ENCODE data around the gene TIMM22. TPM values are rescaled to one million over a fixed set of nuclear protein-coding genes. Genes with fewer than 3 reads are reported as not detected.

Gene TIMM22
- total RNA-seq, 3 donors from 2014 or later (not counting 1 experiment from before 2014, with no cell fraction given) = 7.8 to 11.3 (median 8.9) TPM

DNA sequence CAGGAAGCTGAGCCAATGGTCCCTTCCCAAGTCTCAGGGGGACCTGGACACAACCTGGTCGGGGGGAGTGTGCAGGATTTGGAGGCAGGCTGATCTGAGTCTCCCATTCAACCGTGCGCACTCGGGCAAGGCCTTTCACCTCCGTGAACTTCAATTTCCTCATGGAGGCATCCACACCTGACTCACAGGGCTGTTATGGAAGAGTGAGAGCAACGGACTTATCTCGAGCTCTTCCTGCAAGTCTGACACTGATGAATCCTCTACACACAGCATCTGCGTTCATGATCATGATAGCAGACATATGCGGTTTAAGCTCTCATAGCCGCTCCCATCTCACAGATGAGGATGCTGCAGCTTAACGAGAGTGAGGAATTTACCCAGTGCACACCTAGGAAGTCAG is 21.6 kb downstream of the TIMM22 start:
- Histone ChIP-seq H3K4me1 (ENCODE audit: control insufficient read depth, insufficient read depth, low read length) (no peaks in the 10 kb centered on the region), H3K27ac (ENCODE audit: low read length) (no peak overlapping the region), H3K36me3 (ENCODE audit: control insufficient read depth, insufficient read depth, low read length) (no peaks in the 10 kb centered on the region), H3K27me3 (ENCODE audit: control insufficient read depth, insufficient read depth, low read length) (no peaks in the 10 kb centered on the region), H3K9me3 (ENCODE audit: control insufficient read depth, insufficient read depth, low read length) (no peaks in the 10 kb centered on the region), H3K4me3 (ENCODE audit: low read length) (no peak overlapping the region)
- intact Hi-C loops (cut with micrococcal nuclease) = no loop called here
- no peak overlapping the region for H3K4me3 Mint-ChIP-seq
- no peak overlapping the region for H3K27ac Mint-ChIP-seq
- no peaks in the 10 kb centered on the region for H3K9me3 Mint-ChIP-seq
- ATAC-seq (no peak), DNase-seq (no peak)
- WGBS (ENCODE audit: insufficient coverage) = 97% methylated on average over 10 of the region's 11 CpGs
- H3K4me1 Mint-ChIP-seq = peaks cover 6% of the 10 kb centered on the region in 2 donors
- H3K36me3 Mint-ChIP-seq = no peaks in the 10 kb centered on the region
- TF ChIP-seq, protein P1, sequence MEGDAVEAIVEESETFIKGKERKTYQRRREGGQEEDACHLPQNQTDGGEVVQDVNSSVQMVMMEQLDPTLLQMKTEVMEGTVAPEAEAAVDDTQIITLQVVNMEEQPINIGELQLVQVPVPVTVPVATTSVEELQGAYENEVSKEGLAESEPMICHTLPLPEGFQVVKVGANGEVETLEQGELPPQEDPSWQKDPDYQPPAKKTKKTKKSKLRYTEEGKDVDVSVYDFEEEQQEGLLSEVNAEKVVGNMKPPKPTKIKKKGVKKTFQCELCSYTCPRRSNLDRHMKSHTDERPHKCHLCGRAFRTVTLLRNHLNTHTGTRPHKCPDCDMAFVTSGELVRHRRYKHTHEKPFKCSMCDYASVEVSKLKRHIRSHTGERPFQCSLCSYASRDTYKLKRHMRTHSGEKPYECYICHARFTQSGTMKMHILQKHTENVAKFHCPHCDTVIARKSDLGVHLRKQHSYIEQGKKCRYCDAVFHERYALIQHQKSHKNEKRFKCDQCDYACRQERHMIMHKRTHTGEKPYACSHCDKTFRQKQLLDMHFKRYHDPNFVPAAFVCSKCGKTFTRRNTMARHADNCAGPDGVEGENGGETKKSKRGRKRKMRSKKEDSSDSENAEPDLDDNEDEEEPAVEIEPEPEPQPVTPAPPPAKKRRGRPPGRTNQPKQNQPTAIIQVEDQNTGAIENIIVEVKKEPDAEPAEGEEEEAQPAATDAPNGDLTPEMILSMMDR (IDR thresholded peaks at IDR 0.05) = no peak
- H3K27me3 Mint-ChIP-seq (ENCODE audit: low read depth in 2 of 2) = no peaks in the 10 kb centered on the region

DNA sequence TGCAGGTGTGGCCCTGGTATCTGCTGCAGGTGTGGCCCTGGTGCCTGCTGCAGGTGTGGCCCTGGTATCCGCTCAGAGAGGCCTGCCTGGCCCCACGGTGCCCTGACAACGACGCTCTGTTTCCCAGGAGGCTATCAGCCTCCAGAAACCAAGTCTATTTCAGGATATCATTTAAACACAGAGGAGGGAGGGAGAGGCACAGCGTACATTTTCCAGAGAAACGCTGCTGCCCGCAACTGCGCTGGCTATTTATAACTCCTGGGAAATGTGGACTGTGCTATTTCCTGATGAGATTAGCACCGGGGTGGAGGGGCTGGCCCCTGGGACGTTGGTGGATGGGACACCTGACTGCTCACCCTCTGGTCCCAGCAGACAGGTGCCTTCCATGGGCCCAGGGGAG is 22.5 kb downstream of the TIMM22 start:
- Histone ChIP-seq H3K4me3 (ENCODE audit: low read length) (no peak overlapping the region), H3K36me3 (ENCODE audit: control insufficient read depth, insufficient read depth, low read length) (no peaks in the 10 kb centered on the region), H3K27me3 (ENCODE audit: control insufficient read depth, insufficient read depth, low read length) (no peaks in the 10 kb centered on the region), H3K4me1 (ENCODE audit: control insufficient read depth, insufficient read depth, low read length) (no peaks in the 10 kb centered on the region), H3K9me3 (ENCODE audit: control insufficient read depth, insufficient read depth, low read length) (no peaks in the 10 kb centered on the region), H3K27ac (ENCODE audit: low read length) (no peak overlapping the region)
- 86% methylated on average over 10 of the region's 10 CpGs for WGBS (ENCODE audit: insufficient coverage)
- Mint-ChIP-seq H3K27me3 (ENCODE audit: low read depth in 2 of 2) (no peaks in the 10 kb centered on the region), H3K36me3 (no peaks in the 10 kb centered on the region), H3K4me1 (peaks cover 6% of the 10 kb centered on the region in 2 donors), H3K9me3 (no peaks in the 10 kb centered on the region), H3K27ac (peak overlapping the region; percentile 22 to 38), H3K4me3 (no peak overlapping the region)
- ATAC-seq (no peak), DNase-seq (no peak)
- TF ChIP-seq, protein P1 (IDR thresholded peaks at IDR 0.05) = no peak
- intact Hi-C loops (cut with micrococcal nuclease) = no loop called here

DNA sequence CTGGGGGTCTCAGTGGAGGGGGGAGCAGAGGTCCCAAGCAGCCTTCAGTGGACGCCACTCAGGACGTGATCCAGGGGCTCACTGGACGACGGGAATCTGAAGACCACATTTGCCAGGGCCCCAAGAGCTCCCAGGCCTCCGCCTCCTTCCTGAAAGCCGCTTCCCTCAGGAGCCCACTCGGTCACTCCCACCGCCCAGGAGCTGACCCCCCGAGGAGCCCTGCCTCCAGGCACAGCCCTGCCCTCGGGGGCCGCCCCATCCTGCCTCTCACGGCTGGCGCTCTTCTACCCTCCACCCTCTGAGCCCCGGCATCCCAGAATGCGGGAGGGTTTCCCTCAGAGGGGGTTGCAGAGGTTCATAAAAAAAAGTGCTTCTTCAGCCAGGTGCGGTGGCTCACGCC is 24.2 kb downstream of the TIMM22 start:
- no peaks in the 10 kb centered on the region for H3K9me3 Mint-ChIP-seq
- H3K36me3 ChIP-seq (ENCODE audit: control insufficient read depth, insufficient read depth, low read length) = no peaks in the 10 kb centered on the region
- no peak overlapping the region for H3K27ac Mint-ChIP-seq
- H3K27ac ChIP-seq (ENCODE audit: low read length) = no peak overlapping the region
- no peaks in the 10 kb centered on the region for H3K27me3 ChIP-seq (ENCODE audit: control insufficient read depth, insufficient read depth, low read length)
- peaks cover 6 to 16% of the 10 kb centered on the region in 2 donors for H3K4me1 Mint-ChIP-seq
- TF ChIP-seq, protein P1 (IDR thresholded peaks at IDR 0.05) = no peak
- WGBS (ENCODE audit: insufficient coverage) = 97% methylated on average over 17 of the region's 17 CpGs
- H3K36me3 Mint-ChIP-seq = no peaks in the 10 kb centered on the region
- DNase-seq = no peak
- intact Hi-C loops (cut with micrococcal nuclease) = no loop called here
- H3K9me3 ChIP-seq (ENCODE audit: control insufficient read depth, insufficient read depth, low read length) = no peaks in the 10 kb centered on the region
- H3K27me3 Mint-ChIP-seq (ENCODE audit: low read depth in 2 of 2) = no peaks in the 10 kb centered on the region
- no peak overlapping the region for H3K4me3 Mint-ChIP-seq
- no peak overlapping the region for H3K4me3 ChIP-seq (ENCODE audit: low read length)
- no peaks in the 10 kb centered on the region for H3K4me1 ChIP-seq (ENCODE audit: control insufficient read depth, insufficient read depth, low read length)
- no peak for ATAC-seq

DNA sequence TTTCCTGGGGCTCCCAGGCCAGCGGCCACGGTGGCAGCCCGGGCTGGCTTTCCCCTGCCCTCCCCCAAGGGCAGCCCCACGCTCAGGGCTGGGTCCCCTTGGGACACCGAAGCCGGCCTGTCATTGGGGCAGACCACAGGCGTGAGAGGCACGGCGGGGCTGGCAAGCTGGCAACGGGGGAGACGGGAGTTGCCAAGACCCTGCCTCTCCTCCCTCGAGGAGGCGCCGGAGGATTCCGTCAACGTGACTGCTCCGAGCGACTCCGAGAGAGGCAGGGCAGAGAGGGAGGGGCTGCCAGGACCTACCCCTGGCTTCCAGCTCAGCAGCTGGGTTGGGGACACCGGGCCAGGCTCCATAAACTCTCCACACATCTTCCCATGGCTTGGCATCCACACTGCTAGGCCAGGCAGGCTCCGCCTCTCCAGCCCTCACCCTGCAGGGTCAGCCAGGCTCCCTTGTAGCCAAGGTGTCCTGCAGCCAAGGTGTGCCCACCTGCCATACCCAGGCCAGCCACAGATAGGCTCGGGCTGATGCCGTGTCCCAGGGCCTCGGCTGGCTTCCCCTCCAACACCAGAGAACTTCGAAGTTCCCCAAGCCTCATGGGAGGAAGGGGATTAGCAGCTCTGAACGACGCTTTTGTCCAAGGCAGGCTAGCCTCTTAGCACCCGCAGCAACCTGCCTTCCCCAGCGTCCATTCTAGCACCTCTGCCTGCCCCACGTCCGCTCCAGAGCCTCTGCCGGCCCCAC is 25.5 kb downstream of the TIMM22 start:
- no peak overlapping the region for H3K4me3 Mint-ChIP-seq
- no peak overlapping the region for H3K27ac Mint-ChIP-seq
- Histone ChIP-seq H3K27ac (ENCODE audit: low read length) (no peak overlapping the region), H3K36me3 (ENCODE audit: control insufficient read depth, insufficient read depth, low read length) (no peaks in the 10 kb centered on the region), H3K4me3 (ENCODE audit: low read length) (no peak overlapping the region), H3K27me3 (ENCODE audit: control insufficient read depth, insufficient read depth, low read length) (no peaks in the 10 kb centered on the region), H3K9me3 (ENCODE audit: control insufficient read depth, insufficient read depth, low read length) (no peaks in the 10 kb centered on the region), H3K4me1 (ENCODE audit: control insufficient read depth, insufficient read depth, low read length) (no peaks in the 10 kb centered on the region)
- no peaks in the 10 kb centered on the region for H3K36me3 Mint-ChIP-seq
- DNase-seq (no peak), ATAC-seq (no peak)
- intact Hi-C loops (cut with micrococcal nuclease) = no loop called here
- H3K27me3 Mint-ChIP-seq (ENCODE audit: low read depth in 2 of 2) = no peaks in the 10 kb centered on the region
- TF ChIP-seq, protein P1 (IDR thresholded peaks at IDR 0.05) = no peak
- 93% methylated on average over 32 of the region's 32 CpGs for WGBS (ENCODE audit: insufficient coverage)
- no peaks in the 10 kb centered on the region for H3K9me3 Mint-ChIP-seq
- peaks cover 6 to 16% of the 10 kb centered on the region in 2 donors for H3K4me1 Mint-ChIP-seq

Measured in natural killer cell (primary cell).